NCI-H2107 (cell line): ENCODE results near the gene SAE1.
"Not testable (repeated sequence)": the region's sequence is repeated elsewhere in the genome, so short reads cannot be mapped to it uniquely, and the experiment has no call there.

Experiments
- DNase-seq: peaks from one replicate; lab custom pipeline; 2025; lab: John Stamatoyannopoulos, UW

SAE1 gene

DNA sequence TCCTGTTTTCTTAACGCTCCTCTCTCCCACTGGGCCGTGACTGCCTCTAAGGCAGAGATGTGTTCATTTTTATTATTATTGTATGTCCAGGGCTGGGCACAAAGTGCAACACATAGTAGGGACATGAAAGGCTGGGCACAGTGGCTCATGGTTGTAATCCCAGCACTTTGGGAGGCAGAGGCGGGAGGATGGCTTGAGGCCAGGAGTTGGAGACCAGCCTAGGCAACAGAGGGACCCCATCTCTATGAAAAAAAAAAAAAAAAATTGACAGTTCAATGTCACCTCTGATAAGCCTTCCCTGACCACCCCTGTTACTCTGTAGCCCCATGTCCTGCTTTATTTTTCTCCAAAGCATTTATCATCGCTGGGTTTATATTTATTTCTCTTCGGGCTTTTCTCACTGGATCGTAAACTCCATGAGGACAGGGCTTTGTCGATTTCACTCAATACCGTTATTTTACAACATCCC, 481 bp upstream of the SAE1 start:
- DNase-seq = no peak

DNA sequence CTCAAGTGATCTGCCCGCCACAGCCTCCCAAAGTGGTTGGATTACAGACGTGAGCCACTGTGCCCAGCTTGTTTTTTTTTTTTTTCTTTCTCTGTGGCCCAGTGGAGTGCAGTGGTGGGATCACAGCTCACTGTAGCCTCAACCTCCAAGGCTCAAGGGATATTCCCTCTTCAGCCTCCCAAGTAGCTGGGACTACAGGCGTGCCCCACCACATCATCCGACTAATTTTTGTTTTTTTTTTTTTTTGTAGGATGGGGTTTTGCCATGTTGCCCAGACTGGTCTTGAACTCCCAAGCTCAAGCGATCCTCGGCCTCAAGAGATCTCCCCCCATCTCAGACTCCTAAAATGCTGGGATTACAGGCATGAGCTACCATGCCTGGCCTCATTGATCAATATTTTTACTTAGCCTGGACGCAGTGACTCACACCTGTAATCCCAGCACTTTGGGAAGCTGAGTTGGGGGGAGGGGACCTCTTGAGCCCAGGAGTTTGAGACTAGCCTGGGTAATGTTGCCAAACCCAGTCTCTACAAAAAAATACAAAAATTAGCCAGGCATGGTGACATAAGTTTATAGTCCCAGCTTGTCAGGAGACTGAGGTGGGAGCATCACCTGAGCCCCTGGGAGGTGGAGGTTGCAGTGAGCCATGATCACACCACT, 1.7 kb downstream of the SAE1 start:
- DNase-seq = no peak

DNA sequence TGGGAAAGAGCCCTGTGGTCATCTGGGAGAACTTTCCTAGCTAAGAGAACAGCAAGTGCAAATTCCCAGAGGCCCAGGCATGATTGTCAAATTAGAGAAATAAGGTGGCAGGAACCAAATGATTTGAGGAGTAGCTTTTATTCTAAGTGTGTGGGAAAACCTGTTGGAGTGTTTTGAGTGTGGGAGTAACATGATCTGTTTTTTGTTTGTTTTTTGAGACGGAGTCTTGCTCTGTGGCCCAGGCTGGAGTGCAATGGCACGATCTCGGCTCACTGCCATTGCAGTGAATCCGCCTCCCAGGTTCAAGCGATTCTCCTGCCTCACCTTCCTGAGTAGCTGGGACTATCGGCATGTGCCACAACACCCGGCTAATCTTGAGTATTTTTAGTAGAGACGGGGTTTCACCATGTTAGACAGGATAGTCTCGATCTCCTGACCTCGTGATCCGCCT, 2.4 kb downstream of the SAE1 start:
- no peak for DNase-seq

DNA sequence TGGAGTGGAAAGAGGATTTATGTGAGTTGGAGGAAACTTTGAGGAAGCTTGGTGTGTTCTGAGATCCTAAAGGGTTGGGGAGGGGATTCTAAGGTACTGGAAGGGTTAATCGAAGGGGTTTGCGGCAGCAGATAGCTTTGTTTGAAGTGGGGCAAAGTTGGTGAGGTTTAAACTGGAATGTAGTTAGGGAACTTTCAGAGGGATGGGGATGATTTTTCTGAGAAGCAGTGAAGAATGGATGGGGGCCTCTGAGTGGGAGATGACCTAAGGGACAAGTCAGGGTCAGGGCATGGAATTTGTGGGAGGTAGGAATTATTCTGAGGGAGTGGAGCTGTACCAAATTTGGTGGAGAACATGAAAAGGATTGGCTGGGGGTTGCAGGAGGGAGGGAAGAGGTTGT, 3.9 kb downstream of the SAE1 start:
- DNase-seq = no peak

DNA sequence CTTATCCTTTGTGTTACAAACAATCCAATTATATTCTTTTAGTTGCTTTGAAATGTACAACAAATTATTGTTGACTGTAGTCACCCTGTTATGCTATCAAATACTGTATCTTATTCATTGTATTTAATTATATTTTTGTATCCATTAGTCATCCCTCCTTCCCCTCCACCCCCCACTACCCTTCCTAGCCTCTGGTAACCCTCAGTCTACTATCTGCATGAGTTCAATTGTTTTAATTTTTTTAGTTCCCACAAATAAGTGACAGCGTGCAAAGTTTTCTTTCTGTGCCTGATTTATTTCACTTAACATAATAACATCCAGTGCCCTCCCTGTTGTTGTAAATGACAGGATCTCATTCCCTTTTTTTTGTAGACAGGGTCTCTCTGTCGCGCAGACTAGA, 4.5 kb downstream of the SAE1 start:
- DNase-seq = no peak

DNA sequence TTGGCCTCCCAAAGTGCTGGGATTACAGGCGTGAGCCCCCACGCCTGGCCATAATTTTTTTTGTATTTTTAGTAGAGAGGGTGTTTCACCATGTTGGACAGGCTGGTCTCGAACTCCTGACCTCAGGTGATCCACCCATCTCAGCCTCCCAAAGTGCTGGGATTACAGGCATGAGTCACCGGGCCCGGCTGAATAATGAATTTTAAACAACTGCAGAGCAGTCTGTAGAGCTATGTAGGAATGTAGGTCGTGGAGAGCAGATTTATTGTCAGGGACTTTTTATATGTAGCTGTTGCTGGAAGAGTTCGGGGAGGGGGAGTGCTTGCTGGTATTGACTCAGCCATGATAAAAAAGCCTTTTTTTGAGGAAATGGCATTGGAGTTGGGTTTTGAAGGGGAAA, 10.6 kb downstream of the SAE1 start:
- DNase-seq = not testable (repeated sequence)

DNA sequence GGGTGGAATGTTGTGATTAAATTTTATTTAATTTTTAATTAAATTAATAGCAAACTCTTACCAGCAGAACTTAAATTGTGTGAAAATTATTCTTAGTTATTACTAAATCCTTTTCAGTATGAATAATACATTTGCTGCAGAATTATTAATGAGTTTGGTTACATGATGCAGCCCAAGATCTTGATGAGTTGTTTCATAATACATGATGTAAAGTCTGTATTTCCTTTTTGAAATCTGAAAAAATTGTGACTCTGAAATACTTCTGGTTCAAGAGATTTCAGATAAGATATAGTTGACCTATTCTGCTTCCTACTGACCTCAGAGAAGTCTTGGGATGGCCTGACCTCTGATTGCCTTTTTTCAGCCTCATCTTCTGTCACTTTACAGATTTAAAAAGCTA, 11.1 kb downstream of the SAE1 start:
- no peak for DNase-seq

DNA sequence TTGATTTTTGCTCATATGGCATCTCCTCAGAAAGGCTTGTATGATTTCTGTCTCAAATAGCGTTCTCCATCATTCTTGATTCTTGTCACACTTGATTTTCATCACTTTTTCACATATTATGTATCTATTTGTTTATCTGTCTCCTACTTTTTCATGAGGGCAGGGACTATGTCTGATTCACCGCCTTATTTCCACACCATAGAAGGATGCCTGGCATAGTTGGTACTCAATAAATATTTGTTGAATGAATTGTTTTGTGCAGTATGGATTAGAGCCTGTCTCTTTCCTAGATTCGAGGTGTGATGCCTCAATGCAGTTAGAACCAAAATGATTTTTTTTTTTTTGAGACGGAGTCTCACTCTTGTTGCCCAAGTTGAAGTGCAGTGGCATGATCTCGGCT, 12.1 kb downstream of the SAE1 start:
- DNase-seq = no peak

DNA sequence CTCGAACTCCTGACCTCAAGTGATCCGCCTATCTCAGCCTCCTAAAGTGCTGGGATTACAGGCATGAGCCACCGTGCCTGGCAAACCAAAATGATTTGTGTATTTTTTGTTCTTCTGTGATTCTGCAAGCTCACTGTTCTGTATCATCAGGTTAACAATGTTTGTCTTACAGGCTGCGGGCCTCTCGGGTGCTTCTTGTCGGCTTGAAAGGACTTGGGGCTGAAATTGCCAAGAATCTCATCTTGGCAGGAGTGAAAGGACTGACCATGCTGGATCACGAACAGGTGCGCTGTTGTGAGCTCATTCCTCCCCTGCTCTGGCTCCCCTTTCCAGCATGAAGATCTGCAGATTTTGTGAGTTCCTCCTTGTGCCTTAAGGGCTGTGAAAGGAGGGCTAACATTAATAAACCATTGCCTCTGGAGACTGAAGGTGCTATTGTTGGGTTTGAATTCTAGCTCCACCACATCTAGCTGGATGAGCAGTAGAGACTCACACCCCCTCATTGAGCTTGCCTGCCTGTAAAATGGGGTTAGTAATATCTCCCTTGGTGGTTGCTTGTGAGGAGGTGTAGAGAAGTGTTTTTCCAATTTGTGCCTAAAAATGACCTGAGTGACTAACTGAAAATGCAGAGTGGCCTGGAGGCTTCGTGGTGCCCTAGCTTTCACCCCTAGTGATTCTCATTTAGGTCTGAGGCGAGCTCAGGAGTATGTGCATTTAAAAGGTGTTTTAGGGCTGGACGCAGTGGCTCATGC, 12.9 kb downstream of the SAE1 start:
- DNase-seq = no peak

DNA sequence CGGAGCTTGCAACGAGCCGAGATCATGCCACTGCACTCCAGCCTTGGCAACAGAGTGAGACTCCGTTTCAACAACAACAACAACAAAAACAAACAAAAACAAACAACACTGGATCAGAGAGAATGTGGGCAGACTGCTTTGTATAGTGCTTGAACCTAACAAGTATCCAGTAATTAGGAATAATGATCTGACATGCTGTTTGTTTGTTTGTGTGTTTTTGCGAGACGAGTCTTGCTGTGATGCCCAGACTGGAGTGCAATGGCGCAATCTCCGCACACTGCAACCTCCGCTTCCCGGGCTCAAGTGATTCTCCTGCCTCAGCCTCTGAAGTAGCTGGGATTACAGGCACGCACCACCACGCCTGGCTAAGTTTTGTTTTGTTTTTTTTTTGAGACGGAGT, 14.0 kb downstream of the SAE1 start:
- DNase-seq = no peak

DNA sequence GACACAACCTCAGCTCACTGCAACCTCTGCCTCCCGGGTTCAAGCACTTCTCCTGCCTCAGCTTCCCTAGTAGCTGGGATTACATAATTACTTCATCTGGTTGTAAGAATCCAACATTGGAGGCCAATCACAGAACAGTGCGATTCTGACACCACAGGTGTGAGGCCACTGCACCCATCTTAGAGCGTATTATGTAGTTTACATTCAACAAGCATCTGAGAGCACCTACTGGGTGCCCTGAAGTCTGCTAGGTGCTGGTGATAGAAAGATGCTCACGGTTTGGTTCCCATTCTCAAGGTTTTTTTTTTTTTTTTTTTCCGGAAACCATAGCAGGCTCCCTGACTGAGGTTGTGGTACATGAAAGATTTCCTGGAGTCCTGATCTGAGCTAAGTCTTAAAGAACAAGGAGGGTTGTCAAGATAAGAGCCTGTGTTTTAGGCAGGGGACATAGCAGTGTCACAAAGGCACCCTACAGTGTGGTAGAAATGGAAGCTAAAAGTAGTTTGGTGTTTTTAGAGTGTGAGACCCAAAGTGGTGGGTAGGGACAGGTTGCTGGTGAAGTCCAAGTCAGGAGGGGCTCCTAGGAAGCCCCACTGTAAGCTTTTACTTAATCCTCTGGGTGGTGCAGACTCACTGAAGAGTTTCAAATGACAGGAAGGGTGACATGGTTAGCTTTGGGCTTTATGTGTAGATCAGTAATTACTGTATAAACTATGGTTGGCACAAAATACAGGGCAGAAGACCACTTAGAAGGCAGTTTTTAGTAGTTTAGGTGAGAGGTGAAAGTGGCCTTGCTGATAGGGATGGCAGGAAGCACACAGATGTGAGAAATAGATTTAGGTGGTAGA, 15.2 kb downstream of the SAE1 start:
- DNase-seq = no peak

DNA sequence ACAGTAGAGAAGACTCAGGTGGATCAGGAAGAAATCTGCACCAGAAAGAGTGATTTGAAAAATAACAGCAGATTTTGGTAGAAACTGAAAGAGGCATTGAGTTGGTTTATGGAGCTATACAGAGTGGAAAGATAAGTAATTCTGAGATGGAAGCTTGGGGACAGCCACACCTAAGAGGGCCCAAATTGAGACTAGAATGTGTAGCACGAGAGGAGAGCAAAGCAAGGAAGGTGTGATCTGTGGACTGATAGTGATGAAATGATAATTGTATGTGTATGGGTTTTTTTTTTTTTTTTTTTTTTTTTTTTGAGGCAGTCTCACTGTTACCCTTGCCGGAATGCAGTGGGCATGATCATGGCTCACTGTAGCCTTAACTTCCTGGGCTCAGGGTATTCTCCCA, 16.3 kb downstream of the SAE1 start:
- no peak for DNase-seq

DNA sequence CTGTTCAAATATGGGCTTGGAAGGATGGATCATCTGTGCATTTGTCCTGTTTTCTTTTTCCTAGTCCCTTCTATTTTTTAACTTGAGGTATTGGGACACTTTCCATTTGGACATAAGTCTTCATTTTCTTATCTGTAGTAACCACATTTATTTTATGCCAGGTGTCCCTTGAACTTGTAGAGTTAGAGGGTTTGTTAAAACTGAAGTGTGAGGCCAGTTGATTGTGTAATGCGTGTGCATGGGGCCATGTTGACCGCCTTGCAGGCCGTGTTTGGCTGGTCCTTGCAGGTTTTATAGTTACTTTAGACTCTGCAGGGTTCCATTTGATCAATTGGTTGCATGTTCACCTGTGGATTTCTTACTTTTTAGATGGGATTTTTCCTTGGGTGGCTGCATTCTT, 21.0 kb downstream of the SAE1 start:
- no peak for DNase-seq

DNA sequence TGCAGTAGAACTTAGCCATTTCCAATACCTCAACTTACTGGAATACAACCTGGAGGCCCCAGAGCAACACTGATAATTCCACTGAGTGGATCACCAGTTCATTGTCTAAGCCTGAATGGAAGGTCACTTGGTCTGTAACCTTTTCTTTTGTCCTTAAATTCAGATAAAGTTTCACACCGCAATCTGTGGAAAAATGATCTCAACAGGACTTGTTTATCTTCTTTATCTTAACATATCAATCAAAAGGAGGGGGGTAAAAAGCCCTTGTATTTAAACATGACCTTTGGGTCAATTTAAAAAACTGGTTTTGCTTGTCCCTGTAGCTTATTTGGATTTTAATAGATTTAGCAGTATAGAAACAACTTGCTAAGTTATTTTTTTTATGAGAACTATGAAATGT, 21.6 kb downstream of the SAE1 start:
- no peak for DNase-seq

DNA sequence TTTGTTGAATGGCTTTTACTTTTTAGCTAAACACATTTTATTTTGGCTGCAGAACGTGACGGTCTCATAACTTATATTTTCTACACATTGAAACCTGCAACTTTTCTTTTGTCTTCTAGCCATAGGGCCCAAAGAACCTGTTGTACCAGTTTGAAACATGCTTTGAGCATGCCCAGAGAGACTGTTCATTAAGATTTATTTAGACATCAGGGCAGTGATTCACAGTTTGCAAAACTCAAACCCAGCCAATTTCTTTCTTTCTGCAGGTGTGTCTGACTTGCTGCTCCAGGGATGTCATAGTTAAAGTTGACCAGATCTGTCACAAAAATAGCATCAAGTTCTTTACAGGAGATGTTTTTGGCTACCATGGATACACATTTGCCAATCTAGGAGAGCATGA, 22.0 kb downstream of the SAE1 start:
- no peak for DNase-seq

DNA sequence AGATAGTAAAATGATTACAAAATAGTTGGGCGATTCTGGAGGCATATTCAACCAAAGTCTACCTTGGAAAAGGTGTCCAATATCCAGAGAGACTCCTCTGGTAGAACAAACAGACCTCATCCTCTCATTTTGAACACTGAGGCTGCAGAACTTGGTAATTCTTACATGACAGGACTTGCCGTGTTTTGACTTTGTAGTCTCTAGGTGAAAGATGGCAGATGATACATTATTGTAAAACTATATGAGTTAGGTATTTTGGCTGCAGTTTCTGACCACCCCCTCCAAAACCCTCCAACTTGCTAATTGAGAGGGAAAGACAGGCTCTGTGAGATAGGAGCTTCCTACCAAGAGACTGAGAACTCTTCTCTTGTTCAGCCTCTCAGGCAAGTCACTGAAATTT, 22.6 kb downstream of the SAE1 start:
- DNase-seq = no peak

DNA sequence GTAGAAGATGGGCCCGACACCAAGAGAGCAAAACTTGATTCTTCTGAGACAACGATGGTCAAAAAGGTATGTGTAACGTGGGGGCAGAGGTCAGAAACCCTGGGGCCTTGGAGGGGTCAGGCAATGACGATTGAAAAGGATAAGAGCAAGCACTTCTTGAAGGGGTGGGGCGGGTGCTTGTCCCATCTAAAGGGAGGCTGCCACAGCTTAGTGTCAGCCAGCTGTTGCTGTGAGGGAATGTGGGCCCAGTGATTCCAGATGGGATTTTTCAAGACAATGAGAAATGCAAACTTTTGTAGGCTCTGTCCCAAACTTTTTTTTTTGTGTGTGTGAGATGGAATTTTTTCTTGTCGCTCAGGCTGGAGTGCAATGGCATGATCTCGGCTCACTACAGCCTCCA, 24.5 kb downstream of the SAE1 start:
- DNase-seq = no peak

DNA sequence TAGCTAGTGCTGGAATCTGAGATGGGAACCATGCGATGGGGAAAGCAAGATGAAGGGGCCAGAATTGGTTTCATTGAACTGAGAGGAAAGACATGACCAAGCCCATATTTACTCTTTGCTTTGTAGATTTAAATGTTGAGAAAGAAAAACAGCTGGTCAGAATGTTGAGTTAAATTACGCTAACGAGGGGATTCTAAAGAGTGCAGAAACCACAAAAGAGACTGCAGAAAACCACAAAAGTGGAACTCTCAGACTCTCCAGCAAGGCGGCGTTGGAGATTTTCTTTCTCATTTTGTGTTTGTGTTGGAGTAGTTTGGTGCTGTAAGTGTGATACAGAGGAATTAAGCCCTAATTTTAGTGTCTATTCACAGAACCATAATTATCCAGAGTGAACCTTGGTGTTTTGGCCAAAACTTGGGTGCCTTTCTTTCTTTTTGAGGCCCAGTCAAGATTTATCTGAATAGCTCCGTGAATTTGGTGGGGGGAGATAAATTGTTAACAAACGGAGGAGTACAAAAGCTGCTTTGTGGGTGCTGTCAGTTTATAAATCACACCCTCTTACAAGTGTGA, 26.3 kb downstream of the SAE1 start:
- no peak for DNase-seq

DNA sequence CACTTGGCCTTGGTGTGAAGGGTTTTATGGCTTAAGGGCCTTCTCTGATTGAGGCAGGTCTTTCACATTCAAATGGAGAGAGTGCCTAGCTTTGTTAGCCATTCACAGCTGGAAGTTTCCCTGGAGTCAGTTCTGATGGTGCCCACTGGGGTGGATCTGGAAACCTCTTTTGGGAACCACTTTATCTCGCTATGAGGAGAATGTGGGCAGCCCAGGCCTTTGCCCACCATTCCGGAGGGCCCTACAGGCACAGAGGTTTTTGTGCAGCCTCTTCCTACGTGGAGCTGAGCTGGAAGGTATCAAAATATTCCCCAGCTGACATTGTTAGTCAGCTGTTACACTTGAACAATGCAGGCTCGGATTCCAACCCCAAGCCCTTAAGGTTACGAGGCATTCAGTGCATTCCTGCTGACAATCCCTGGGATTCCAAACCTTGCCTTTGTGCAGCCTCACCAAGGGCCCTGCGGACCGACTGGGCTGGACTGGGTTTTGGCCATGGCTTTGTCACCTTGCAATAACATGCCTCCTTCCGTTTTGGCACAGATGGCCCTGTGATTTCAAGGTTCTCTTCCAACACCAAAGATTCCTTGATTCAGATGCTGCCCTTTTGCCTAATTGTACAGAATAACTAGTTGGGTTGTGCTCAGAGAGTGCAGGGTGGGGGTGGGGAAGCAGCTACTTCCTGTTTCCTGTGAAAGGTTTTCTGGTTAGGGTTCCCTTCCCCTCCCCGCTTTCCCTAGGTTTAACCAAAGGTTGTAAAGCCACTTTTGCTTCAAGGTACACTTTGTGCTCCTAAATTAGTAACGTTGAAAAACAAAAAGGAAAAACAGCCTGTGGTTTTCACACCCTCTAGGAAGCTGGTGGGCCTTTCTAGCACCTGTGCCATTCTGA, 27.0 kb downstream of the SAE1 start:
- no peak for DNase-seq

DNA sequence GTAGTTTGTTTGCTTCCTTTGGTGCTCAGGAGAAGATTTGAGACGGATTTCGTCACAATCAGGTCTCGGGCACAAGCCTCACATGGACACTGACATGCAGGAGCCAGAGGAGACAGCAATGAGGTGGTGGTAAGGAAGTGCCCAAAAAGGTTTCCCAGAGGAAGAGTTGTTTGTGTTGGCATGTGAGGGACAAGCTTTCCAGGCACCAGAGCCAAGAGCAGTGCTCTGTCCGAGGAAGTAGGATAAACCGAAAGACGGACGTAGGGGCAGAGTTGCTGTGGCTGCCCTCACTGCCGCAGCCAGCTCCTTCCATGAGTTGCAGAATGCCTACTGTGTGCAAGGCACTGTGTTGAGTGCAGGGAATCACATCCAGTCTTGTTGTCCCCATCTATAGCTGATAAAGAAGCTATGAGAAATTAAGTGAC, 27.7 kb downstream of the SAE1 start:
- no peak for DNase-seq

DNA sequence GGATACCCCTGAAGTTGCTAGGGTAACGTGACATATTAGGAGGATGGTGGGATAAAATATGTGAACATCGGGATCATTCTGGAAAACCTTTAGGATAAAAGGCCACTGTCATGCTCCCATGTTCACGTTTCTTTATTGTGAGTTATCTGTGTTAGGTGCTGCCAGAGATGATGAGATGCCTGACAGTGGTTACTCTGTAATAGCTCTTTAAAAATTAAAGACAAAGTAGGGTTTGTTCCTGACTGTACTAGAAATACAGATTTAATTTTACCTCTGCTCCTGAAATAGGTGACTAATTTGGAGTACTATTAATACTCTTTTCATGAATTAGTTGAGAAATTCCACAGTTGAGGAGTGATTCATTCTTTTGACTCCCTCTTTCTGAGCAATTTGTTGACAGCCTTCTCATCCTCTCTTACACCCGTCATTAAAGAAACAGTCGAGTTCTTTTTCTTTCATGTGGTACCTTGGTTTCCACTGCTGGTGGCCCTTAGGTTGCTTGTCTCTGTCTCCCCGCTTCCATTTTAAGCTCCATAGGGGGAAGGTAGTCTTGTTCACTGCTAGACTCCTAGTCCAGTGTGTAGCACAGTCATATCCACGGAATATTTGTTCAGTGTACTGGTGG, 28.4 kb downstream of the SAE1 start:
- no peak for DNase-seq
